GM19438 (cell line): Measurements from ENCODE around the gene JAG1.
"Not testable (repeated sequence)": the region's sequence is repeated elsewhere in the genome, so short reads cannot be mapped to it uniquely, and the experiment has no call there.

ENCODE experiments used
- ATAC-seq: cut with Tn5 transposase; IDR thresholded peaks from one replicate; pipeline ENCODE4 v1.9.1; 2021; ENCODE audit warnings: low read depth; ENCODE audit not compliant: unreplicated experiment

Gene JAG1

DNA sequence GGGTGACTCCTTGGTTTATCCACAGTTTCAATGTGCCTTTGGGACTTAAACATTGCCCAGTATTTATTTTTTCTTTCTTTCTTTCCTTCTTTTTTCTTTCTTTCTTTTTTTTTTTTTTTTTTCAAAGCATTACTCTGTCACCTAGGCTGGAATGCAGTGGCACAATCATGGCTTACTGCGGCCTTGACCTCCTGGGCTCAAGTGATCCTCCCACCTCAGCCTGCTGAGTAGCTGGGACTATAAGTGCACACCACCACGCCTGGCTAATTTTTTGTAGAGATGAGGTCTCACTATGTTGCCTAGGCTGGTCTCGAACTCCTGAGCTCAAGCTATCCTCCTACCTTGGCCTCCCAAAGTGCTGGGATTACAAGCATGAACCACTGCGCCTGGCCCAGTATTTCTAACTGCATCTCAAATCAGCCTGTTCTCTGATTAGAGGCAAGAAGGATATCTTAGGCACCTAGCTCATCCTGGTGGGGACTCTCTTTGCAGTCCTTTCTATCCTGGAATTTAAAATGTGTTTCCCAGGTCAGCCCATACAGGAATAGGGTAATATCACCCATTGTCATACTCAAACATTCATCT lies 56.2 kb downstream of the JAG1 start:
- ATAC-seq, result not testable (repeated sequence)

DNA sequence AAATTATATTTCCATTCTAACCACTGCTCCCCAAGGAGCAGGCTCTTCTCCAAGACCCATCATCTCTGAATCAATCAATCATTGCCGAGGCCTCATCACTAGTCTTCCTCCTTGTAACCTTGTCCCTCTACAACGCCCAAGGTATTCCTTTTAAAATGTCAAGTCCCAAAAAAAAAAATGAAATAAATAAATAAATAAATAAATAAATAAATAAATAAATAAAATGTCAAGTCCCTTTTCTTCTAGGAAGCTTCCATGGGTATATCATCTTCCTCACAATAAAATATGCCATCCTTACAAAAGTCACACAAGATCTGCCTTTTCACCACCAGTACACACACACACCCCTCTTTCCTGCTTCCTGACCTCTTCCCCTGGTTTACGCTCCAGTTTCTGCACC lies 57.6 kb downstream of the JAG1 start:
- no peak for ATAC-seq

- no peak for ATAC-seq
Measured at GRCh38 chr20:10613911-10614310, 59.9 kb downstream of the JAG1 start.

DNA sequence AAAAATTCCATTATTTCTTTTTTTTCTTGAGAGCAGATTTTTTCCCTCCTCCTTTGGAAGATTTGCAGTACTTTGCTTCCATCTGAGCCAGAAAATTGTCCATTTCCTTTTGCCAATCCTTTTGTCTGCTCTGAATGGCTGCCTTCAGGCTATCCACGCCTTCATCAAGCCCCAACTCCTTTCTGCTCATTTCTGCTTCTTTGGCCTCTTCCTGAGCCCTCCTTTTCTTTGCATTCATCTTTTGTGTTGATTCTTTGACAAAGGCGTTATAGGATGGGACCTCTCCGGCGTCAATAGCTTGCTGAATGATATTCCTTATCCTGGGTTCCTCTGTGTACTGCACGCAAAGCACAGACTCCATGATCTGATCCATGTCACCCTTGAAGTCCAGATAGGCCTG lies 60.4 kb downstream of the JAG1 start:
- not testable (repeated sequence) for ATAC-seq

DNA sequence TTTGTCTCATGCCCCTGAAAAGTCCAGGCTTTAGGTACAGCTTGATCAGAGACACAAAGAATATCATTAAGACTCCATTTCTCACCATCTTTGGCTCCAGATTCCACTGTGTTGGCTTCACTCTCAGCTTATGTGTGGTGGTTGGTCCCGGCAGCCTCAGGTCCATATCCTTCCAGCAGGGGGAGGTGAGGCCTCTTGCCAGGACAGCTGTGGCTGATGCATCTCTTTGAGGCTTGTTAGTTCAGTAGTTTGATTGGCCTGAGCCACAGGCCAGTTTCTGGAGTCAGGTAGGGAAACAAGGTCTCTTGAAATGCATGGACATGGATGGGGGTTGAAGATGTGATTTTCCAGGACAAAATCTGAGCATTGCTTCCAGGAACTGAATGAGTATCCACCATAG lies 62.4 kb downstream of the JAG1 start:
- ATAC-seq, result peak; percentile 75

DNA sequence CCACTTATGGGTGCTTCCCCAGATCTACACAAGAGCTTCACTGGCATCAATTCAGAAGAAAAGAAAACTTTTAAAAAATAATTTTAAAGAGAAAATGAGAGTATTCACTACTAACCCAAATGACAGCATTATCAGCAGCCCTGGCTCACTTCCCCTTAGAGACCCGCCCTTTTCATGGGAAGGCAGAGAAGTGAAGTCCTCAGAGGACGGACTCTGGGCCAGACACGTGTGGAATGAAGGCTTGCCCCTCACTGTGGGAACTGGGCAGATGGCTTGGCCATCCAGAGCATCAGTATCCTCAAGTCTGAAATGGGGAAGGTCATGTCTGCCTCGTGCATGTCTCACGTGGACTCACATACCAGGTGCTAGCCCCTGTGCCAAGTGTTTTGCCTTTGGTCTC lies 63.5 kb downstream of the JAG1 start:
- ATAC-seq, result no peak

GRCh38 chr20:10609770-10610169 lies 64.0 kb downstream of the JAG1 start:
- no peak for ATAC-seq

GRCh38 chr20:10609276-10609675 lies 64.5 kb downstream of the JAG1 start:
- no peak for ATAC-seq

DNA sequence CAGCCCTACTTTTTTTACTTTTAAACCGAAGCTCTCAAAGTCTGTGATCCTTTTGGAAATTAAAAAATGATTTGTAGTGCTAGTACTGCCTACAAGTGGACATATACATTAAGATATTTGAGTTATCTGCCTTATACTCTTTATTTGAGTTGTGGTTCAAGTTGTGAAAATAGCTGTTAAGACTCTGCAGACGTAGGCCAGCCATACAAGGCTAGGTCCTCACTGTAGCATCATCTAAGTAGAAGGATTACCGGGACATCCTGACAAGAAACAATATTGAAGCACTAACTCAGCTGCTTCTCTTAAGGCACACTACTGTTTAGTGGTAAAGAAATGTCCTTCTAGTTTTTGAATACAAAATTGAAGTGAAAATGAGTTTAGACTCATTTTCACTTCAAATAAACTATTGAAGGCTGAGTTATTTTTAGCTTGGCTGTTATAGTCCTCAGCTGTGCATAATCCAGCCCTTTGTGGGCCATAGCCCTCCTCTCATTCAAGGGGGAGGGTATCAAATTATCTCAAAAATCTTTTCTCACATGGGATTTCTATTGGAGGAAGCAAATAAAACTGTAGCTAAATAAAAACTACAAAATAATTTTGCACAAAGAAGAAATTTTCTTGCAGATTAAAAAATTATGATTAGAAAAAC lies 68.1 kb downstream of the JAG1 start:
- ATAC-seq, result no peak

GRCh38 chr20:10604865-10605440 lies 68.8 kb downstream of the JAG1 start:
- no peak for ATAC-seq

- no peak for ATAC-seq
Measured at GRCh38 chr20:10603971-10604864, 69.6 kb downstream of the JAG1 start.

DNA sequence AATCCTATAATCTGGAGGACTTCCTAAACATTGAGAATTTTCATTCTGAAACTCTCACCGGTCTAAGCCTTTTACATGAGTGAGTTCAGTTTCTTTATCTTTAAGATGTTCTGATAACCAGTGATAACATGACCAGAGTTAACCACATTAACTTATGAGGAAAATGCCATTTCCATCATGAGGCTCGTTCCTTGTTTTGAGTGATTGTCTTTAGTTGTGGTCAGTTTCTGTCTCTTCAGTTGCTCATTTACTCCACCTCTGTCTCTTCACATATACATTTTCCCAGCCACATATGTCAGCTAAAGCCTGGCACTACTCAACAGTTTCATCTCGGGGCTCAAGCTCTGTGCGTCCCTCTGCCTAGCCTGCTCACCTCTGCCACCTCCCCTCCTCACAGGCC lies 70.4 kb downstream of the JAG1 start:
- no peak for ATAC-seq

- no peak for ATAC-seq
Measured at GRCh38 chr20:10602221-10602871, 71.5 kb downstream of the JAG1 start.

GRCh38 chr20:10597637-10598036 lies 76.2 kb downstream of the JAG1 start:
- ATAC-seq, result no peak

DNA sequence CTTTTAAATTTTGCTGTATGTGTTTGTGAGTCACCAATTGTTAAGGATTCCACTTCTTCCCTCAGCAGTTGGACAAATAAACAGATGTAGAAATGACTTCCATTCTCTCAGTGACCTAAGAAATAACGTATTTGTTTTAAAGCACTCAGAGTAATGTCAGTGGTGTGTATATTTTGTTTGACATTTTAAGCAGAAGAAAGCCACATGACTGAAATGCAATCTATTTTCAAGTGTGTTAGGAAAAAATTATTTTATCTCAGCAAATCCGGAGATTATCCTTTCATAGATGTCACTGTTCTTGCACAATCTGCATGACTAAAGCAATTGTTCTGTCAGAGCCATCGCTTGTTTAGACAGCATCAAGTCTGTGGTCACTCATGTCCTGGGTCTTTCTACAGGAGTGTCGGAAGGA lies 77.1 kb downstream of the JAG1 start:
- no peak for ATAC-seq

GRCh38 chr20:10595985-10596384 lies 77.8 kb downstream of the JAG1 start:
- no peak for ATAC-seq

DNA sequence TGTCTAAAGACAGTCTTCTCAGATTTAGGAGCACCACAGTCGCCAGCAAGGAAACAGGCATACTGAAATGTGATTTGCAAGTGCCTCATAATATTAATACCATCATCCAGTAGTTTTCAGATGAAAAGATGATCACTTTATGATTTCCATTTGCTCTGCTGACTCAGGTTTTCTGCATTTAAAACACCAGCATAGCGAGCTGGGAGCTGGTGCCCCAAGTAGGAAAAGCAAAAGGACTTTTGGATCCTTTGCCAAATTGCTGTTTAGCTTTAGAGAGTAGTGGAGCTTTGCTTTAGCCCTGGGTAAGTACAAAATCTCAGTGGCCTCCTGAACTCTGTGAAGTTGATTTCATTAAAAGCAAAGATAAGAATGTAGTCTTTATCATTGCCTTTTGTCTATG lies 78.5 kb downstream of the JAG1 start:
- no peak for ATAC-seq

DNA sequence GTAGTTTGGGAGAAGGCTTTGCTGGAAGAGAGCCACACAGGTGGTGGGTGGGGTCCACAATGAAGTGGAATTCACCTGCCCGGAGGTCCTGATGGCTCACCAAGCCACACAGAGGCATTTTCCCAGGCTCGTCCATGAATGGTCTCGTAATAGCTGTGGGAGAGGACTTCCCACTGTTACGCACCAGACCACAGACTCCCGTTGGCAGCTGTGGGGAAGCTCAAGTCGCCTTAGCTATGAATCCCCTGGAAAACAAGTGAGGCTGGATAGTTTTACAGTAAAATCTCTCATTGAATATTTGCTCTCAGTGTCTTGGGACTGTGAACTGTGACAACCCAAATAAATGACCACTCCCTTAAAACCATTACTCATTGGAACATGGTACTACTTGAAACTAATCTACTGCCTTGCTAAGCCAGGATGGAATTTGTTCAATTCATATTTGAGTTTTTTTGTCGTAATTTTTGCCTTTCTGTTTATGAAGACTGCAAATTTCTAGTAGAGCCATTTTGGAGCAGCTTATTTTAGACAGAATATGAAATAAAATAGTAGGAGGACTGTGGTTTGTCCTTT lies 79.4 kb downstream of the JAG1 start:
- no peak for ATAC-seq

DNA sequence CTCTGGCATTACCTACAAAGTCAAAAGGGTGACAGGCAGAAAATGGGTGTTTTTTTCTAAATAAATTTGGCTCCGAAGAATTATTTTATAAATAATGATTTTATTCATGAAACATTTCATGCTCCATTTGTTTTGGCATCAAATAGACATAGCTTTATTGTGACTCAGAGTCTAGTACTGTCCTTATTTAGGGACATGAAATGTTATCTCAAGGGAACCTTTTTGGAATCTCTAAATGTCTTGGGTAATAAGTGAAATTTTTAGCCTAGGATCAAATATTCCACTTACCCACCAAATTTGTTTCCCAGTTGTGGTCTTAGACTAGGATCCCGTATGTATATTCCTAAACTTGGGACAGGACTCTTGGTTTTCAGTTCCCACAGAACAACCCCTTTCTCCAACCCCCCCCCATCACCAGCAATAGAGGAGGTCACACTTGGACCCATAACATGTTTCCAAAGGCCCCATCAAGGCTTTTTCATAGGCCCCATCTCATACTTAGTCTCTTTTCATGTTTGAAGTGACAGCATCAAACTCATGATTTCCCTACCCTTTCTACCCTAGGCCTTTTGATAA lies 81.8 kb downstream of the JAG1 start:
- no peak for ATAC-seq
